HepG2 (cell line): ENCODE measurements around the gene ZBTB7A.

ENCODE experiments used
- BCLAF1 ChIP-seq: fragments of 450-650 bp; IDR thresholded peaks from 2 replicates; pipeline ENCODE4 v1.6.1; 2017; ENCODE audit warnings: mild to moderate bottlenecking
- CTCF ChIP-seq: sonication (generic); formaldehyde crosslinking; IDR thresholded peaks from 2 replicates; pipeline ENCODE4 v1.5.0; 2020; ENCODE audit warnings: mild to moderate bottlenecking, missing genetic modification reagents, moderate library complexity
- EHMT2 ChIP-seq: fragments of 200-600 bp; sonication (generic); IDR thresholded peaks from 2 replicates; pipeline ENCODE4 v1.7.0; 2017; ENCODE audit warnings: antibody characterized with exemption, low read depth, low read length, borderline replicate concordance
- EP300 ChIP-seq, 3 experiments: sonication (generic) in 1 of 3; formaldehyde crosslinking in 1 of 3; IDR thresholded peaks; 2 replicates each; pipeline versions ENCODE4 v1.5.1 to v1.6.1; 2011 to 2020; ENCODE audit warnings: low read depth in 2 of 3, low read length in 2 of 3, borderline replicate concordance in 1 of 3, improper control_type of control experiment in 1 of 3, mild to moderate bottlenecking in 1 of 3, missing genetic modification reagents in 1 of 3, moderate library complexity in 1 of 3
- GATA4 ChIP-seq: sonication (generic); IDR thresholded peaks from 2 replicates; pipeline ENCODE4 v1.6.1; 2016; ENCODE audit warnings: antibody characterized with exemption, low read depth, borderline replicate concordance
- RELA ChIP-seq: sonication (generic); formaldehyde crosslinking; IDR thresholded peaks from 2 replicates; pipeline ENCODE4 v1.4.0; 2020; ENCODE audit warnings: missing genetic modification reagents
- TCF7L2 ChIP-seq: IDR thresholded peaks from 2 replicates; pipeline ENCODE4 v1.6.1; 2011; ENCODE audit warnings: mild to moderate bottlenecking, low read depth, low read length, moderate library complexity
- ZNF674 ChIP-seq: sonication (generic); formaldehyde crosslinking; IDR thresholded peaks from 2 replicates; pipeline ENCODE4 v1.5.0; 2020; ENCODE audit warnings: low read depth, mild to moderate bottlenecking, missing genetic modification reagents
- TF ChIP-seq, protein P1 (sequence below), 2 experiments: IDR thresholded peaks; 2 replicates each; pipeline ENCODE4 v1.6.1; 2011 to 2012; ENCODE audit warnings: low read length in 2 of 2, borderline replicate concordance in 1 of 2, low read depth in 1 of 2, mild to moderate bottlenecking in 1 of 2, moderate library complexity in 1 of 2

DNA sequence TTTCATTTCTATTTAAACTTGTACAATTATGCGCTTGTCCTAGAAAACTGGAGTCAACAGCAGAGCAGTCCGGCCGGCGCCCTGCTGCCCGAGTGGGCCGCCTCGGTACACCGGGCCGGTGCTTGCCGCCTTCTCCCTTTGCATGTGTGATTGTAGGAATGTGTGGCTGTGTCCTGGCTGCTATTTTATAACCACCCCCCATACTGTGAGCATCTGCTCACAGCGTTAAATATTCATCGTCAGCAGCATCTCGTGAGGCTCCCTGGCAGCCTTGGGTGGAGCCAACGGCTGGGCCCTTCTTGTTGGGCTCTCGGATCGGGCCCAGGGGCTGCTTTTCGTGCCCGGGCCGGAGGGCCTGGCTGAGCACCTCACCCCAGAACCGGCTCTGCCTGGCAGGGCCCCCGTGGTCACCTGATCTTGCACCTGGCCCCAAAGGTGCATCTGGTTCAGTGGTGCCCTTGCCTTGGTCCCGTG lies 48.5 kb downstream of the ZBTB7A start:
- TF ChIP-seq GATA4 (no peak), BCLAF1 (no peak), EP300 (IDR thresholded peaks at IDR 0.05; ENCODE audit: low read depth in 2 of 2, low read length in 2 of 2) (no peak), EP300 (CRISPR knock-in tag; IDR thresholded peaks at IDR 0.05; ENCODE audit: borderline replicate concordance) (no peak), CTCF (CRISPR knock-in tag) (no peak), TCF7L2 (no peak), RELA (CRISPR knock-in tag) (no peak), ZNF674 (CRISPR knock-in tag) (no peak), EHMT2 (no peak)
- TF ChIP-seq, protein P1, sequence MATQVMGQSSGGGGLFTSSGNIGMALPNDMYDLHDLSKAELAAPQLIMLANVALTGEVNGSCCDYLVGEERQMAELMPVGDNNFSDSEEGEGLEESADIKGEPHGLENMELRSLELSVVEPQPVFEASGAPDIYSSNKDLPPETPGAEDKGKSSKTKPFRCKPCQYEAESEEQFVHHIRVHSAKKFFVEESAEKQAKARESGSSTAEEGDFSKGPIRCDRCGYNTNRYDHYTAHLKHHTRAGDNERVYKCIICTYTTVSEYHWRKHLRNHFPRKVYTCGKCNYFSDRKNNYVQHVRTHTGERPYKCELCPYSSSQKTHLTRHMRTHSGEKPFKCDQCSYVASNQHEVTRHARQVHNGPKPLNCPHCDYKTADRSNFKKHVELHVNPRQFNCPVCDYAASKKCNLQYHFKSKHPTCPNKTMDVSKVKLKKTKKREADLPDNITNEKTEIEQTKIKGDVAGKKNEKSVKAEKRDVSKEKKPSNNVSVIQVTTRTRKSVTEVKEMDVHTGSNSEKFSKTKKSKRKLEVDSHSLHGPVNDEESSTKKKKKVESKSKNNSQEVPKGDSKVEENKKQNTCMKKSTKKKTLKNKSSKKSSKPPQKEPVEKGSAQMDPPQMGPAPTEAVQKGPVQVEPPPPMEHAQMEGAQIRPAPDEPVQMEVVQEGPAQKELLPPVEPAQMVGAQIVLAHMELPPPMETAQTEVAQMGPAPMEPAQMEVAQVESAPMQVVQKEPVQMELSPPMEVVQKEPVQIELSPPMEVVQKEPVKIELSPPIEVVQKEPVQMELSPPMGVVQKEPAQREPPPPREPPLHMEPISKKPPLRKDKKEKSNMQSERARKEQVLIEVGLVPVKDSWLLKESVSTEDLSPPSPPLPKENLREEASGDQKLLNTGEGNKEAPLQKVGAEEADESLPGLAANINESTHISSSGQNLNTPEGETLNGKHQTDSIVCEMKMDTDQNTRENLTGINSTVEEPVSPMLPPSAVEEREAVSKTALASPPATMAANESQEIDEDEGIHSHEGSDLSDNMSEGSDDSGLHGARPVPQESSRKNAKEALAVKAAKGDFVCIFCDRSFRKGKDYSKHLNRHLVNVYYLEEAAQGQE (IDR thresholded peaks at IDR 0.05; ENCODE audit: borderline replicate concordance in 1 of 2, low read depth in 1 of 2, low read length in 2 of 2), result no peak
